ENCODE data around the gene HSPA2. TPM values are rescaled to one million over a fixed set of nuclear protein-coding genes. Genes with fewer than 3 reads are reported as not detected.

The HSPA2 gene
- total RNA-seq, 4 donors from 2014 or later = 70.8 to 98.0 (median 91.6) TPM

DNA sequence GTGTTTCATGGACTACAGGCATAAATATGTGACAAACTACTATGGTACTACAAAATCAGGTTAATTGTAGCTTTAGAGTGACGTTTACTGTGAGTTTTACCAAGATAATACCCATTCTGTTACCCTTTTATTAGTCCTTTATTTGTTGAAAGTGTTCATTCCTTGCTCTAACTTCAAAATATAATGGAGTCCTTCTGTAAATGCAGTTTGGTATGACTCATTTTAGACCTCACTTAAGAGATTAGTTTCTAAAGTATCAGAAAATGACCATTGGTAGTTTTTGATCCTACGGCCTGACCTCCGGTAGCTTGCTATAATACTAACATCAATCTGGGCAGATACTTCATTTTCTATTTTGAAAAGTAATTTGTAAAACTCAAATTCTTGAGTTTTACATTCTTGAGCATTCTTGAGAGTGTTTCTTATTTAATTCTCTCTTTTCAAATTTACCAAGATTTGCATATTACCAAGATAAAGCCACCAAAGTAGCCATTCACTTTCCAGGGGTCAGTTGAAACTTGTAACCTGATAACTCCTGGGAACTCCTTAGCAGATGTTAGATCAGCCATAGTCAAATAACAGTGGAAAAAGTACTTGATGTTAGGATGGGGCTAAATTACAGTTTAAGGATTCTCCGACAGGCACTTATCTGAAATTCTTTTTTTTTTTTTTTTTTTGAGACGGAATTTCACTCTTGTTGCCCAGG lies 4.2 kb downstream of the HSPA2 start:
- DNase-seq (ENCODE audit: low spot score in 2 of 2) = no peak
- H3K27ac ChIP-seq = no peak overlapping the region
- WGBS = 71% methylated on average over 5 of the region's 5 CpGs
- no peak for TF ChIP-seq EP300 (IDR thresholded peaks at IDR 0.05)
- no peak for TF ChIP-seq CTCF (IDR thresholded peaks at IDR 0.05)
- no peak for TF ChIP-seq POLR2AphosphoS5 (IDR thresholded peaks at IDR 0.05)
- TF ChIP-seq POLR2A (IDR thresholded peaks at IDR 0.05) = no peak
- H3K9me3 ChIP-seq = no peaks in the 10 kb centered on the region
- H3K4me3 ChIP-seq = no peak overlapping the region
- no peaks in the 10 kb centered on the region for H3K36me3 ChIP-seq
- H3K27me3 ChIP-seq = peaks cover 6% of the 10 kb centered on the region
- H3K4me1 ChIP-seq = peaks cover 46% of the 10 kb centered on the region

GRCh38 chr14:64549016-64549415 lies 8.5 kb downstream of the HSPA2 start:
- Histone ChIP-seq H3K27me3 (no peaks in the 10 kb centered on the region), H3K27ac (no peak overlapping the region), H3K36me3 (no peaks in the 10 kb centered on the region), H3K4me1 (peaks cover 24% of the 10 kb centered on the region), H3K9me3 (no peaks in the 10 kb centered on the region), H3K4me3 (no peak overlapping the region)
- WGBS = 57% methylated on average over 1 of the region's 1 CpG
- DNase-seq (ENCODE audit: low spot score in 2 of 2) = no peak
- TF ChIP-seq POLR2A (IDR thresholded peaks at IDR 0.05) (no peak), POLR2AphosphoS5 (IDR thresholded peaks at IDR 0.05) (no peak), EP300 (IDR thresholded peaks at IDR 0.05) (no peak), CTCF (IDR thresholded peaks at IDR 0.05) (no peak)

GRCh38 chr14:64549791-64550620 lies 9.5 kb downstream of the HSPA2 start, which contains the start of gene PPP1R36:
PPP1R36 (plus strand) TSS chr14:64549961; CDS start chr14:64549998, 37 bp downstream.
- Histone ChIP-seq H3K9me3 (no peaks in the 10 kb centered on the region), H3K27ac (peak within 1 kb of the TSS; percentile 16), H3K27me3 (no peaks in the 10 kb centered on the region), H3K4me3 (peak within 1 kb of the TSS; percentile 48), H3K36me3 (no peaks in the 10 kb centered on the region), H3K4me1 (peaks cover 19% of the 10 kb centered on the region)
- 2% methylated on average over 53 of the region's 54 CpGs for WGBS
- TF ChIP-seq CTCF (IDR thresholded peaks at IDR 0.05) = no peak
- TF ChIP-seq POLR2A (IDR thresholded peaks at IDR 0.05) = no peak
- TF ChIP-seq EP300 (IDR thresholded peaks at IDR 0.05) = no peak
- TF ChIP-seq POLR2AphosphoS5 (IDR thresholded peaks at IDR 0.05) = no peak
- DNase-seq (ENCODE audit: low spot score in 2 of 2) = no peak

DNA sequence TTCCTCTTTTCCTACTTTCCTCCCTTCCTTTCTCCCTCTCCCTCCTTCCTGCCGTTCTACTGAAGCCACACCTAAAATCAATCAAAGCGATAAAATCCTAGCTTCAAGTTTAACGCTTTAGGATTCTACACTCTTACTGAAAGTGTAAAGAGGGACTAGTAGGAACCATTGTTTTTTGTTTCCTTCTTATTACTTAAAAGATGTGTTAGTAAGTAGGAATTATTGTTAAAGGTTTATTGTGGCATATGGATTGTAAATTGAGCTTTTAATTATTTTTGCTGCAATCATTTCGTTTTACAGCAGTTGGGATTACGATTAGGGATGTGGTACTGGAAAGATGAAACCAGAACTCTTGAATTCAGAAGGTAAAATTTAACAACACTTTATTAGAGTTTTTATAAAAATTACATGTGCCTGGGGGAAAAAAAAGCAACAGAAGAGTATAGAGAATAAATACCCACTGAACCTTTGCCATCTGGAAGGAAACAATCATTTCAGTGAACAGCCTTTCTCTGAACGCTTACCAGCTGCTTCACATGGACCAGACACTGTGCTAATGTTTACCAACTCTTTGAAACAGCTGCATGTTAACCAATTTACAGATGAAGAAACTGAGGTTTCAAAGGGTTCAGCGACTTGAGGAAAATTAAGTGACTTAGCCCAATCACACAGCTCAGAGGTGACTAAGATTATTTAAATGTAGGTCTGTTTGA lies 10.2 kb downstream of the HSPA2 start:
- Histone ChIP-seq H3K36me3 (no peaks in the 10 kb centered on the region), H3K4me3 (peak overlapping the region; percentile 48)

More for the DNA sequence above, 10.2 kb downstream of the HSPA2 start:
- no peak for DNase-seq (ENCODE audit: low spot score in 2 of 2)
- WGBS = 33% methylated on average over 7 of the region's 7 CpGs
- Histone ChIP-seq H3K27me3 (no peaks in the 10 kb centered on the region), H3K9me3 (no peaks in the 10 kb centered on the region), H3K27ac (peak overlapping the region; percentile 16), H3K4me1 (peaks cover 19% of the 10 kb centered on the region)
- no peak for TF ChIP-seq POLR2AphosphoS5 (IDR thresholded peaks at IDR 0.05)
- TF ChIP-seq CTCF (IDR thresholded peaks at IDR 0.05) = no peak
- no peak for TF ChIP-seq EP300 (IDR thresholded peaks at IDR 0.05)
- TF ChIP-seq POLR2A (IDR thresholded peaks at IDR 0.05) = no peak

All from suprapubic skin (tissue), 4 donors.